Central memory CD8-positive, alpha-beta T cell (primary cell): ENCODE measurements around the gene GAGE12J.
"Not testable (repeated sequence)": the region's sequence is repeated elsewhere in the genome, so short reads cannot be mapped to it uniquely, and the experiment has no call there.

ENCODE experiments used
- ATAC-seq: fragments of 150-1000 bp; cut with Tn5 transposase; replicated peaks from 2 replicates; pipeline ENCODE4 v1.10.0; 2022; ENCODE audit warnings: mild to moderate bottlenecking, moderate FRiP score, moderate number of reproducible peaks; ENCODE audit not compliant: poor library complexity, severe bottlenecking; ENCODE audit errors: extremely low read depth
- DNase-seq, 2 donors: peaks; one replicate each; pipeline ENCODE4 v3.0.0; 2021; ENCODE audit warnings: low spot score in 2 of 2
- H3K27ac Mint-ChIP-seq: one replicate; pipeline ENCODE4 v1.8.0; 2022; ENCODE audit warnings: low read depth, mild to moderate bottlenecking, moderate library complexity, mixed read lengths
- H3K27me3 Mint-ChIP-seq: one replicate; pipeline ENCODE4 v1.8.0; 2022; ENCODE audit warnings: mixed read lengths
- H3K36me3 Mint-ChIP-seq: one replicate; pipeline ENCODE4 v1.8.0; 2022; ENCODE audit warnings: mild to moderate bottlenecking, moderate library complexity, mixed read lengths; ENCODE audit not compliant: insufficient read depth
- H3K4me1 Mint-ChIP-seq: one replicate; pipeline ENCODE4 v1.8.0; 2022; ENCODE audit warnings: mixed read lengths
- H3K4me3 Mint-ChIP-seq: one replicate; pipeline ENCODE4 v1.8.0; 2022; ENCODE audit warnings: mild to moderate bottlenecking, moderate library complexity, mixed read lengths
- H3K9me3 Mint-ChIP-seq: one replicate; pipeline ENCODE4 v1.8.0; 2022; ENCODE audit warnings: mixed read lengths

The GAGE12J gene

GRCh38 chrX:49291615-49292337, 30.1 kb upstream of the GAGE12J start:
- peak overlapping the region; percentile 68 for H3K27ac Mint-ChIP-seq
- no peaks in the 10 kb centered on the region for H3K27me3 Mint-ChIP-seq
- no peaks in the 10 kb centered on the region for H3K36me3 Mint-ChIP-seq
- H3K4me3 Mint-ChIP-seq, result no peak overlapping the region
- no peaks in the 10 kb centered on the region for H3K9me3 Mint-ChIP-seq
- ATAC-seq (peak; percentile 64), DNase-seq (peak; percentile 57)
- peaks cover 23% of the 10 kb centered on the region for H3K4me1 Mint-ChIP-seq

GRCh38 chrX:49292400-49293362, 29.2 kb upstream of the GAGE12J start:
- H3K4me3 Mint-ChIP-seq, result no peak overlapping the region
- H3K36me3 Mint-ChIP-seq, result no peaks in the 10 kb centered on the region
- H3K4me1 Mint-ChIP-seq, result peaks cover 19% of the 10 kb centered on the region
- peak overlapping the region; percentile 68 for H3K27ac Mint-ChIP-seq
- no peak for ATAC-seq
- no peaks in the 10 kb centered on the region for H3K9me3 Mint-ChIP-seq
- no peak for DNase-seq
- no peaks in the 10 kb centered on the region for H3K27me3 Mint-ChIP-seq

GRCh38 chrX:49299293-49299692, 22.5 kb upstream of the GAGE12J start:
- not testable (repeated sequence) for H3K4me3 Mint-ChIP-seq, H3K4me1 Mint-ChIP-seq, H3K36me3 Mint-ChIP-seq, ATAC-seq, DNase-seq, H3K27ac Mint-ChIP-seq, H3K9me3 Mint-ChIP-seq, H3K27me3 Mint-ChIP-seq

- H3K27ac Mint-ChIP-seq, result no peak overlapping the region
- ATAC-seq, result no peak
These were observed 21.1 kb upstream of the GAGE12J start for GRCh38 chrX:49300703-49301102.

GRCh38 chrX:49303346-49303745, 18.5 kb upstream of the GAGE12J start, which contains the start of gene GAGE10:
GAGE10 (plus strand) TSS chrX:49303646; CDS start chrX:49304860, 1,214 bp downstream.
- ATAC-seq (no peak), DNase-seq (no peak)
- Mint-ChIP-seq H3K9me3 (no peaks in the 10 kb centered on the region), H3K36me3 (peaks cover 2% of the 10 kb centered on the region), H3K27ac (no peak within 1 kb of the TSS), H3K4me3 (no peak within 1 kb of the TSS), H3K27me3 (no peaks in the 10 kb centered on the region), H3K4me1 (no peaks in the 10 kb centered on the region)

More at GRCh38 chrX:49300703-49301102, 21.1 kb upstream of the GAGE12J start:
- DNase-seq, result no peak
- Mint-ChIP-seq H3K4me3 (no peak overlapping the region), H3K36me3 (peaks cover 2% of the 10 kb centered on the region), H3K9me3 (no peaks in the 10 kb centered on the region), H3K27me3 (no peaks in the 10 kb centered on the region), H3K4me1 (no peaks in the 10 kb centered on the region)

- H3K27me3 Mint-ChIP-seq, DNase-seq, H3K9me3 Mint-ChIP-seq, H3K36me3 Mint-ChIP-seq, ATAC-seq: not testable (repeated sequence)
- Mint-ChIP-seq H3K27ac (peak overlapping the region; percentile 89), H3K4me1 (peaks cover 21% of the 10 kb centered on the region), H3K4me3 (peak overlapping the region; percentile 75)
These were observed 14.1 kb upstream of the GAGE12J start for GRCh38 chrX:49307775-49308174.

DNA sequence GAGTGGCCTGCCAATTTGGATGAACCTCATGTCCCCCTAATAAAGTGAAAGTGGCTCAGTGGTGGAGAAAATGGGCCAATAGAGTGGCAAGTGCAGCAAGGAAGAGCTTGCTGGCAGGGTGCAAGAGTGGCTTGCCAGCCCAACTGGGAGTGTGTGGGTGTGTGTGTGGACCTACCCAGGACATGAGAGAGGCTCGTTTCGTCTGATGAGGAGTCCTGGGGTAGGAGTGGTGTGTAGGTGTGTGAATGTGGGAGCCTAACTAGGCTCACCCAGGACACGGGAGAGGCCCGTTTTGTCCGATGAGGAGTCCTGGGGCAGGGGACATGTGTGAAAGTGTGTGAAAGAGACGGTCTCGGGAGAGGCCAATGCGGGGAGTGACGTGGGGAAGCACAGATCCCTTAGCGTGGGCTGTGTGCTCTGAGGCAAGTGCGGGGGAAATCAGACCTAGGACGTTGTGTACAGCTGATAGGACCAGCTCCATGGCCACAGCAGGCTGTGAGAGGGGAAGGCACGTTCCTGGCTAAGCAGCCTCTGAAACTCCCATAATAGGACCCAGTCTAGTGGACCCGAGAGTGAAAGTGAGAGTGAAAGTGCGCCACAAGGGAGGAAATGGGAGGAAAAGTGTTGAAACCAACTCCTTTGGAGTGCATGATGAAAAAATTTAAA, 13.1 kb upstream of the GAGE12J start:
- ATAC-seq (peak; percentile 52), DNase-seq (no peak)
- H3K4me3 Mint-ChIP-seq, result peak overlapping the region; percentile 75
- peaks cover 21% of the 10 kb centered on the region for H3K4me1 Mint-ChIP-seq
- H3K27ac Mint-ChIP-seq, result peak overlapping the region; percentile 89
- peaks cover 7% of the 10 kb centered on the region for H3K36me3 Mint-ChIP-seq
- no peaks in the 10 kb centered on the region for H3K9me3 Mint-ChIP-seq
- H3K27me3 Mint-ChIP-seq, result no peaks in the 10 kb centered on the region

DNA sequence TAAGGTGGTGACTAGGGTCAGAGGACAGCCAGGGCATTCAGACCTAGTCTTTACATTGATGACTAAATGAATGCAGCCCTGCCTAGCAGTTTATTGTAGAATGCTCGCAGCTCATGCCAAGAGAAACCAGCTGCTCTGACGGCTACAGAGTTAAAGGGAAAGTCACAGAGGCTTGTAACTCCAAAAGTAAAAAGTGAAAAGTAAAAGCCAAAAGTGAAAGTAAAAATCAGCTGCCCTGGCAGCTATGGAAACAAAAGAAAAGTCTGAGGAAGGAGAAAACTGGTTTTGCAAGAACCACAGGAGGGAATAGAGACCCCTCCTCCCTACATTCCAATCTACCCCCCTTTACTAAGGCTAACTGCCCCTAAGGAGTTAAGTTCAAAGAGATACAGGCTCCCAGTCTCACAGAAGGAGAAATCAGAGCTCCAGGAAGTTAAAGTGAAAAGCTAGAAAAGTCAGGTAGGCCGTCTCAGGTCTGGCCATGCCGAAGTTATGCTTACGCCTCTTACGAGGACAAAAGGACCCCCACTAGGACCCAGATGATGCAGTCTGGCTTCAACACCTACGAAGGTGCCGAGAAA, 12.3 kb upstream of the GAGE12J start:
- H3K27me3 Mint-ChIP-seq, result no peaks in the 10 kb centered on the region
- H3K27ac Mint-ChIP-seq, result peak overlapping the region; percentile 89
- ATAC-seq (peak; percentile 77), DNase-seq (no peak)
- H3K36me3 Mint-ChIP-seq, result peaks cover 7% of the 10 kb centered on the region
- no peaks in the 10 kb centered on the region for H3K9me3 Mint-ChIP-seq
- H3K4me3 Mint-ChIP-seq, result peak overlapping the region; percentile 75
- H3K4me1 Mint-ChIP-seq, result peaks cover 21% of the 10 kb centered on the region

GRCh38 chrX:49310371-49310770, 11.5 kb upstream of the GAGE12J start:
- H3K4me3 Mint-ChIP-seq, result peak overlapping the region; percentile 75
- peaks cover 21% of the 10 kb centered on the region for H3K4me1 Mint-ChIP-seq

DNA sequence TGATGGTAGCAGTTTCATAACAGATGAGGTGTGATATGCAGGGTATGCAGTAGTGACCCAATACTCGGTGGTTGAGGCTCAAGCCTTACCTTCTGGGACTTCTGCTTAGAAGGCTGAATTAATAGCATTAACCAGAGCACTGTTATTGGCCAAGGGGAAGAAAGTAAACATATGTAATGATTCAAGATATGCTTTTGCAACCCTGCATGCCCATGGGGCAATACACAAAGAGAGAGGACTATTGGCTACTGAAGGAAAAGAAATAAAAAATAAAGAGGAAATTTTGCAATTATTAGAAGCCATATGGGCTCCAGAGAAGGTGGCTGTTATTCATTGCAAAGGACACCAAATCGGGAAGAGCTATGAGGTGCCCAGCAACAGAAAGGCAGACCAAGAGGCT, 9.7 kb upstream of the GAGE12J start:
- Mint-ChIP-seq H3K9me3 (no peaks in the 10 kb centered on the region), H3K36me3 (peaks cover 7% of the 10 kb centered on the region), H3K27ac (no peak overlapping the region), H3K27me3 (no peaks in the 10 kb centered on the region), H3K4me3 (no peak overlapping the region), H3K4me1 (peaks cover 21% of the 10 kb centered on the region)
- ATAC-seq (no peak), DNase-seq (no peak)

More at GRCh38 chrX:49310371-49310770, 11.5 kb upstream of the GAGE12J start:
- ATAC-seq, result no peak
- peaks cover 7% of the 10 kb centered on the region for H3K36me3 Mint-ChIP-seq
- DNase-seq, result no peak
- no peaks in the 10 kb centered on the region for H3K9me3 Mint-ChIP-seq
- H3K27ac Mint-ChIP-seq, result peak overlapping the region; percentile 89
- H3K27me3 Mint-ChIP-seq, result no peaks in the 10 kb centered on the region

DNA sequence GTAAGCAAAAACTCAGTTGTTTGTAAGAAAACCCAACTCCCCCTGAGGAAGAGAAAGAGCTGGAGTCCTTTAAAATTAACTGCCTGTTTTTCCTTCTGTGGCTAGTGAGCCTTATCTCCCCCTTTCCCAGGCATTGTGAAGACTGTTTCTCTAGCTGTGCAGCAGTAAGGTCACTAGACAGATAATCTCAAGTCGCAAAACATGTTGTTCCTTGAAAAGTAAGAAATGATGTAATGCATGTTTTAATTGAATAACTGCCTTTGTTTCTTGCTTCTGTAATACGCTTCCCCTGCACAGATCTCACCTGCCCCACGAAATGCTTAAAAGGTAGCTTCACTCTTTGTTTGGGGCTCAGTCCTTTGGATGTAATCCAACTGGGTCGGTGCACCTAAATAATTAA, 5.8 kb upstream of the GAGE12J start:
- Mint-ChIP-seq H3K27me3 (no peaks in the 10 kb centered on the region), H3K4me3 (no peak overlapping the region), H3K9me3 (no peaks in the 10 kb centered on the region), H3K36me3 (no peaks in the 10 kb centered on the region), H3K27ac (no peak overlapping the region), H3K4me1 (no peaks in the 10 kb centered on the region)
- DNase-seq (no peak), ATAC-seq (no peak)

DNA sequence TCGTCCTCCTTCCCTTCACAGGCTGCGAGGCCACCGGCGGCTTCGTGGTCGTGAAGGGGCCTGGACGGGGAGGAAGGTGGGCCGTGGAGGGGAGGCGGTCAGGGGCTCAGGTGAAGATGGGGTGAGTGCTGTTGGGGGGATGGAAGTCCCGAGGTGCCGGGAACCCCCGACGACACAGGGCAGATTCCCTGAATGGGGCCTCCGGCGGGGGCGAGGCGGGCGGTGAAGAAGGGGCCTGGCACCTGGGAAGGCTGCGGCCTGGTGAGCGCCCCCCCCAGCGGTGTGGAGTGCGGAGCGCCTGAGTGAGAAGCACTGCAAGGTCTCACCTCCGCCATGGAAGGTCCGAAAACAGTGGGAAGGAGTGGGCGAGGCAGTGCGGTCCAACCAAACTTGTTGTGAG, 429 bp downstream of the GAGE12J start:
- H3K27me3 Mint-ChIP-seq, H3K36me3 Mint-ChIP-seq, H3K27ac Mint-ChIP-seq, H3K4me1 Mint-ChIP-seq, ATAC-seq, H3K9me3 Mint-ChIP-seq, DNase-seq, H3K4me3 Mint-ChIP-seq: not testable (repeated sequence)
